Mesendoderm (in vitro differentiated cells): ENCODE data around the gene SEMA3C.
A peak's percentile ranks its signal among the peaks of the same experiment; 100 is the strongest.
"Not testable (repeated sequence)": the region's sequence is repeated elsewhere in the genome, so short reads cannot be mapped to it uniquely, and the experiment has no call there.

Experiments
- DNase-seq: peaks from one replicate; pipeline ENCODE4 v3.0.0; 2013
- H2AK5ac ChIP-seq: 2 replicates; pipeline ENCODE4 v1.6.1; 2013; ENCODE audit warnings: low read length, inconsistent platforms
- H2BK120ac ChIP-seq: 2 replicates; pipeline ENCODE4 v1.6.1; 2013; ENCODE audit warnings: low read depth, mild to moderate bottlenecking, low read length, moderate library complexity, mixed read lengths
- H2BK15ac ChIP-seq: replicated peaks from 2 replicates; pipeline ENCODE4 v1.6.1; 2013; ENCODE audit warnings: low read depth, mild to moderate bottlenecking, moderate library complexity
- H2BK5ac ChIP-seq: 2 replicates; pipeline ENCODE4 v1.6.1; 2013; ENCODE audit warnings: low read length, inconsistent platforms
- H3K18ac ChIP-seq: 2 replicates; pipeline ENCODE4 v1.6.1; 2013; ENCODE audit warnings: mild to moderate bottlenecking, low read length, mixed read lengths
- H3K23ac ChIP-seq: one replicate; pipeline ENCODE4 v1.6.1; 2013; ENCODE audit warnings: low read length
- H3K27ac ChIP-seq: 2 replicates; pipeline ENCODE4 v1.5.1; 2013; ENCODE audit warnings: low read depth, mild to moderate bottlenecking, inconsistent platforms, low read length, moderate library complexity
- H3K27me3 ChIP-seq: 2 replicates; pipeline ENCODE4 v1.6.1; 2013; ENCODE audit warnings: low read length, control low read depth, mild to moderate bottlenecking, inconsistent platforms; ENCODE audit not compliant: insufficient read depth, poor library complexity
- H3K36me3 ChIP-seq: 2 replicates; pipeline ENCODE4 v1.6.1; 2013; ENCODE audit warnings: low read length, inconsistent platforms; ENCODE audit not compliant: control insufficient read depth, insufficient read depth
- H3K4ac ChIP-seq: one replicate; pipeline ENCODE4 v1.6.1; 2013; ENCODE audit warnings: low read depth, mild to moderate bottlenecking, low read length, moderate library complexity
- H3K4me1 ChIP-seq: 2 replicates; pipeline ENCODE4 v1.6.1; 2013; ENCODE audit warnings: low read depth, low read length, inconsistent platforms; ENCODE audit not compliant: control insufficient read depth
- H3K4me2 ChIP-seq: 2 replicates; pipeline ENCODE4 v1.6.1; 2013; ENCODE audit warnings: low read length
- H3K4me3 ChIP-seq: 2 replicates; pipeline ENCODE4 v1.5.1; 2013; ENCODE audit warnings: mild to moderate bottlenecking, low read length
- H3K56ac ChIP-seq: one replicate; pipeline ENCODE4 v1.6.1; 2013; ENCODE audit warnings: low read length
- H3K79me1 ChIP-seq: 2 replicates; pipeline ENCODE4 v1.6.1; 2013; ENCODE audit warnings: low read length, inconsistent platforms
- H3K79me2 ChIP-seq: 2 replicates; pipeline ENCODE4 v1.6.1; 2013; ENCODE audit warnings: mild to moderate bottlenecking, low read length; ENCODE audit not compliant: control insufficient read depth, insufficient read depth
- H3K9ac ChIP-seq: 2 replicates; pipeline ENCODE4 v1.6.1; 2013; ENCODE audit warnings: low read length, inconsistent platforms
- H4K5ac ChIP-seq: one replicate; pipeline ENCODE4 v1.6.1; 2013; ENCODE audit warnings: low read length
- H4K8ac ChIP-seq: one replicate; pipeline ENCODE4 v1.6.1; 2013; ENCODE audit warnings: low read depth, mild to moderate bottlenecking, control low read depth, low read length, moderate library complexity
- WGBS: extraction: QIAGEN DNeasy Blood & Tissue Kit; methylation state at CpG from one replicate; pipeline ENCODE4 v1.1.7; 2013; ENCODE audit warnings: low lambda C conversion rate, missing lambda C conversion rate; ENCODE audit not compliant: insufficient coverage; ENCODE audit errors: extremely low coverage; 5-methylcytosine and 5-hydroxymethylcytosine counted together

The SEMA3C gene

DNA sequence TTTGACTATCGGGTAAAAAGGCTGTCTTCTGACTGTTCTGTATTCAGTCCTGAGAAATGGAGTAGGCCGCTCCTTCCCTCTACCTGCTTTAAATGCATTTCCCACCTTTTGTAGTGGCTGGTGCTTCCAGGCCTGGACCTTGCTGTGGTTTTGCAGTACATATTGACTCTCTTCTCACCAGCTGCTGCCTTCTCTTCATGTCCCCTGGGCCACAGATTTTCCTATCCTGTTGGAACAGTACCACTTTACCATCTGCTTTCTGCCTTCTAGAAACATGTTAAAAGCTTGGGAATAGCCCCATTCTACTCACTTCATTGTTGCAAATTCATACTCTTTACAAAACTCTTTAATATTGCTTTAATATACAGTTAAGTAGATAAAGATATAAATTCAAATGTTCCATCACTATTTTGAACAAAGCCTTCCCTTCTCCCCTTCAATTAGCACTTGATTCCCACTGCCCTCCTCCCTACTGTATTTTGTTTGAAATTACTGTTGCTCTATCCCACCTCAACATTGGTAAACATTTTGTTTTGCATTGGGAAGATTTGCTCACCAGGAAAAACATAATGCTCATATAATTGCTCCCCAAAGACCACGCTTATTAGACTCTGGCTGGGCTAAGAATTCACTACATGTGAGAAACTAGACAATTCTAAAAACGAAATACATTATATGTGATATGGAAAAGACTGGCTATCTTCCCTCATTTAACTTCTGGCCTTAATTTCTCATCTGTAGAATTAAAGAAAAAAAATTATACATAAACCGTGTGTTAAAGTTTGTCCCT is 17.3 kb upstream of the SEMA3C start:
- no CpG with 5 or more reads among the region's 5 CpGs for WGBS
- no peaks in the 10 kb centered on the region for H3K27me3 ChIP-seq
- H3K4me2 ChIP-seq = no peak overlapping the region
- no peak overlapping the region for H3K4ac ChIP-seq
- H3K4me3 ChIP-seq = no peak overlapping the region
- H3K9ac ChIP-seq = no peak overlapping the region
- no peak overlapping the region for H3K56ac ChIP-seq
- H3K4me1 ChIP-seq = no peaks in the 10 kb centered on the region
- H2BK5ac ChIP-seq = no peak overlapping the region
- H4K5ac ChIP-seq = no peak overlapping the region
- no peak overlapping the region for H3K18ac ChIP-seq
- H4K8ac ChIP-seq = peak overlapping the region; percentile 28
- no peak overlapping the region for H3K23ac ChIP-seq
- no peak overlapping the region for H3K27ac ChIP-seq
- H3K36me3 ChIP-seq = no peaks in the 10 kb centered on the region
- H3K79me1 ChIP-seq = no peaks in the 10 kb centered on the region
- no peak overlapping the region for H2AK5ac ChIP-seq
- no peak overlapping the region for H2BK120ac ChIP-seq
- H3K79me2 ChIP-seq = no peaks in the 10 kb centered on the region
- DNase-seq = no peak
- H2BK15ac ChIP-seq = no peak overlapping the region

DNA sequence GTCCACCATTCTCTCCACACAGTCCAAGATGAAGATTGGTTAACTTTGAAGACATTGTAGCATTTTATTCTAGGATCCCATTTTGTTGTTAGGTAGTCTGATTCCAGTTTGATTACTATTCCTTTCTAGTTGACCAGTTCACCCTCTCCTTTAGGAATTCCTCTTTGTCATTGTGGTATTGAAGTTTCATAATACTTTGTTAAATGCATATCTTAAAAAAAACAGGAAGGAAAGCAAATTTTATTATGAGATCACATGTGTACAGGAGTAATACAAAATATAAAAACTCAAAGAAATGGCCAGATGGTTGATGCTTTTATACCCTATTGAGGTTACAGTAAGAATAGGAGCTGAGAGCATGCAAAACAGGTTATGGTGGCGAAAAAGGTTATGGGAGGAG is 15.5 kb upstream of the SEMA3C start:
- Histone ChIP-seq H3K36me3 (no peaks in the 10 kb centered on the region), H3K27ac (no peak overlapping the region), H2AK5ac (no peak overlapping the region), H2BK5ac (no peak overlapping the region), H3K4me3 (no peak overlapping the region), H3K4ac (no peak overlapping the region), H3K79me2 (no peaks in the 10 kb centered on the region), H3K4me1 (no peaks in the 10 kb centered on the region), H3K9ac (no peak overlapping the region), H3K27me3 (no peaks in the 10 kb centered on the region), H2BK15ac (no peak overlapping the region), H3K56ac (no peak overlapping the region), H4K5ac (no peak overlapping the region), H2BK120ac (no peak overlapping the region), H3K79me1 (no peaks in the 10 kb centered on the region), H3K4me2 (no peak overlapping the region), H3K23ac (no peak overlapping the region), H3K18ac (no peak overlapping the region), H4K8ac (no peak overlapping the region)
- WGBS = 100% methylated on average over 1 of the region's 1 CpG
- DNase-seq = no peak

DNA sequence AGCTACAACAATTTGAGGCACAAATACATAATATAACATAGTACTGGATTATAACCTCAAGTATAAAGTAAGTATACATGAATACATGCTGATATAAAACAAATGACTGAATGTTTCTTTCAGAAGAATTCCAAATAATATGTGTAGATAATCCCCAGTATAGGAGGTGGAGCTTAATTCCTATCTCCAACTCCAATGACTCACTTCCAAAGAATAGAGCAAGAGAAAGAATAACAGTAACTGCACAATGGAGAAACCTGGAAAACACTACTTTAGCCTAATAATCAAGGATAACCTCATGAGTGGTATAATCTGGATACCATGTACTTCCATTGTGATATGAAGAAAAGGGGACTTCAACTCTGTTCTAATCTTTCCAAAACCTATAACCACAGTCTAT is 13.7 kb upstream of the SEMA3C start:
- Histone ChIP-seq H2BK15ac (no peak overlapping the region), H3K4me3 (no peak overlapping the region), H2BK120ac (no peak overlapping the region)

DNA sequence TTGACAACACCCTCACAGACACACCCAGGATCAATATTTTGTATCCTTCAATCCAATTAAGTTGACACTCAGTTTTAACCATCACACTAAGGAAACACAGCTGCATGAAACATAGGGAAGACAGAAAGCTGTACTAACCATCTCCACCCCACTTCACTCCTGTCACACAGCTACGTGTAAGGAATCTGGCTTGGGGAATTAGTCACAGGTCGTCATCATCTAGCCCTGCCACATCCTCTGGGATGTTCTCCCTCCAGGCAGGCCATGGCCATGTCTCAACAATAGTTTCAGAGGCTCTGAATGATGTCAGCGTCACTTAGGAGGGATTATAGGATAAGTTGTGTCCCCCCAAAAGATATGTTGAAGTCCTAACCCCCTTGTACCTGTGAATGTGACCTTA is 10.8 kb upstream of the SEMA3C start:
- Histone ChIP-seq H3K79me2 (no peaks in the 10 kb centered on the region), H3K18ac (no peak overlapping the region), H3K36me3 (no peaks in the 10 kb centered on the region), H3K4me3 (no peak overlapping the region), H3K4ac (no peak overlapping the region), H3K4me2 (no peak overlapping the region), H3K4me1 (no peaks in the 10 kb centered on the region), H2BK120ac (no peak overlapping the region), H2BK5ac (no peak overlapping the region), H3K27me3 (no peaks in the 10 kb centered on the region), H2BK15ac (no peak overlapping the region), H2AK5ac (no peak overlapping the region), H4K8ac (no peak overlapping the region), H3K27ac (no peak overlapping the region), H3K23ac (no peak overlapping the region), H3K9ac (no peak overlapping the region), H3K79me1 (no peaks in the 10 kb centered on the region), H4K5ac (no peak overlapping the region), H3K56ac (no peak overlapping the region)
- no CpG with 5 or more reads among the region's 3 CpGs for WGBS
- no peak for DNase-seq

More for the DNA sequence above, 13.7 kb upstream of the SEMA3C start:
- Histone ChIP-seq H3K4ac (no peak overlapping the region), H3K27ac (no peak overlapping the region), H3K23ac (no peak overlapping the region), H3K56ac (no peak overlapping the region), H4K8ac (no peak overlapping the region), H3K79me1 (no peaks in the 10 kb centered on the region), H2BK5ac (no peak overlapping the region), H2AK5ac (no peak overlapping the region), H3K4me2 (no peak overlapping the region), H3K79me2 (no peaks in the 10 kb centered on the region), H3K36me3 (no peaks in the 10 kb centered on the region), H3K4me1 (no peaks in the 10 kb centered on the region), H3K18ac (no peak overlapping the region), H3K27me3 (no peaks in the 10 kb centered on the region), H4K5ac (no peak overlapping the region), H3K9ac (no peak overlapping the region)
- no peak for DNase-seq

DNA sequence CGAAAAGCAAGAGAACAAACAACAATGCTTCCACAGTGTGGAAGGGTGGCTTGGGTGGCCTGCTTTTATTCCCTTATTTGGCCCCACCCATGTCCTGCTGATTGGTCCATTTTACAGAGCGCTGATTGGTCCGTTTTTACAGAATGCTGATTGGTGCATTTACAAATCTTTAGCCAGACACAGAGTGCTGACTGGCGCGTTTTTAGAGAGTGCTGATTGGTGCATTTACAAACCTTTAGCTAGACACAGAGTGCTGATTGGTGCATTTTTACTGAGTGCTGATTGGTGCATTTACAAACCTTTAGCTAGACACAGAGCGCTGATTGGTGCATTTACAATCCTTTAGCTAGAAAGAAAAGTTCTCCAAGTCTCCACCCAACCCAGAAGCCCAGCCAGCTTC is 8.1 kb upstream of the SEMA3C start:
- not testable (repeated sequence) for H3K79me2 ChIP-seq, H3K36me3 ChIP-seq, H2BK120ac ChIP-seq, DNase-seq, H3K4me3 ChIP-seq, H3K27ac ChIP-seq, H3K4me1 ChIP-seq, H3K9ac ChIP-seq, H3K23ac ChIP-seq, H2AK5ac ChIP-seq, H3K4ac ChIP-seq, H2BK5ac ChIP-seq, H3K56ac ChIP-seq, H3K79me1 ChIP-seq, H2BK15ac ChIP-seq, H3K18ac ChIP-seq, H4K5ac ChIP-seq, H3K27me3 ChIP-seq, H4K8ac ChIP-seq, H3K4me2 ChIP-seq
- no CpG with 5 or more reads among the region's 6 CpGs for WGBS

DNA sequence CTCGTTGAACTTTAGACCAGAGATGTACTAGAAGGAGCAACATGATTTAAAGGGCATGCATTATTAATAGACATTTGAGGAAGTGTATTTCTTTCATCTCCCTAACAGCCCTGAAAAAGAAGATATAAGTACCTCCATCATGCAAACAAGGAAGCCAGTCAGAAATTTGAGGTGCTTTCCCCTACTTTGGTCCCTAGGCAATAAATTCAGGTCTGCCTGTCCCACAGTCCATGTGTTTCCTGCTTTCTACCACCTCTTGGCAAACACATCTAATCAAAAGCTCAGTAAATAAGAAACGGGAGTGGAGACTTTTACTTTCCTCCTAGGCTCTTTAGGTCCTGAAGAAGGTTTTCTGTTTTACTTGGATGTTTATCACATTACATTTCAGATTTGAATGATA is 5.2 kb upstream of the SEMA3C start:
- H3K4me1 ChIP-seq = no peaks in the 10 kb centered on the region
- H2BK15ac ChIP-seq = no peak overlapping the region
- no peak overlapping the region for H3K27ac ChIP-seq
- H2BK120ac ChIP-seq = no peak overlapping the region
- H3K4me3 ChIP-seq = no peak overlapping the region
- H2BK5ac ChIP-seq = no peak overlapping the region
- no peak overlapping the region for H4K8ac ChIP-seq
- no peak overlapping the region for H3K18ac ChIP-seq
- no peak overlapping the region for H3K4me2 ChIP-seq
- no CpG with 5 or more reads among the region's 2 CpGs for WGBS
- no peaks in the 10 kb centered on the region for H3K27me3 ChIP-seq
- H3K23ac ChIP-seq = no peak overlapping the region
- no peak overlapping the region for H3K4ac ChIP-seq
- H2AK5ac ChIP-seq = no peak overlapping the region
- no peak overlapping the region for H4K5ac ChIP-seq
- H3K36me3 ChIP-seq = no peaks in the 10 kb centered on the region
- H3K56ac ChIP-seq = no peak overlapping the region
- H3K79me2 ChIP-seq = no peaks in the 10 kb centered on the region
- DNase-seq = no peak
- no peaks in the 10 kb centered on the region for H3K79me1 ChIP-seq
- no peak overlapping the region for H3K9ac ChIP-seq
